ENCODE data around the gene TOR2A.

GRCh38 chr9:127749090-127749787, 14.1 kb upstream of the TOR2A start:
- TF ChIP-seq POLR2A (IDR thresholded peaks at IDR 0.05; ENCODE audit: low read depth, low read length) (no peak), MAX (IDR thresholded peaks at IDR 0.05; ENCODE audit: insufficient read depth, insufficient read length) (no peak), EZH2 (IDR thresholded peaks at IDR 0.05; ENCODE audit: borderline replicate concordance, low read depth, low read length, severe bottlenecking) (no peak)

Data from endothelial cell of umbilical vein (primary cell).